NCI-H446 (cell line): ENCODE results near the gene COL20A1.
"Not testable (repeated sequence)": the region's sequence is repeated elsewhere in the genome, so short reads cannot be mapped to it uniquely, and the experiment has no call there.

Experiments used
- DNase-seq, 2 experiments: peaks; one replicate each; lab custom pipeline; 2025; lab: John Stamatoyannopoulos, UW

The COL20A1 gene

GRCh38 chr20:63334356-63334755, 41.4 kb downstream of the COL20A1 start:
- no peak for DNase-seq

GRCh38 chr20:63335060-63335459, 42.1 kb downstream of the COL20A1 start:
- not testable (repeated sequence) for DNase-seq

GRCh38 chr20:63335711-63336110, 42.7 kb downstream of the COL20A1 start:
- DNase-seq = no peak

GRCh38 chr20:63336232-63336752, 43.3 kb downstream of the COL20A1 start:
- DNase-seq = no peak

GRCh38 chr20:63337786-63338420, 44.9 kb downstream of the COL20A1 start:
- no peak for DNase-seq

- DNase-seq = not testable (repeated sequence)
These were observed 46.4 kb downstream of the COL20A1 start for GRCh38 chr20:63339154-63340094.

- not testable (repeated sequence) for DNase-seq
These were observed 47.2 kb downstream of the COL20A1 start for GRCh38 chr20:63340158-63340688.

GRCh38 chr20:63342561-63343459, 49.8 kb downstream of the COL20A1 start:
- DNase-seq = no peak

- DNase-seq = no peak
These were observed 50.8 kb downstream of the COL20A1 start for GRCh38 chr20:63343460-63344445.

GRCh38 chr20:63344616-63345327, 51.8 kb downstream of the COL20A1 start:
- no peak for DNase-seq

GRCh38 chr20:63345328-63346100, 52.5 kb downstream of the COL20A1 start:
- peak in 1 of 2 experiments; percentile 50 for DNase-seq

GRCh38 chr20:63346131-63347080, 53.4 kb downstream of the COL20A1 start:
- no peak for DNase-seq

- DNase-seq = no peak
These were observed 54.2 kb downstream of the COL20A1 start for GRCh38 chr20:63347081-63347741.

GRCh38 chr20:63347950-63348827, 55.2 kb downstream of the COL20A1 start:
- DNase-seq = no peak

GRCh38 chr20:63348828-63349515, 56.0 kb downstream of the COL20A1 start:
- no peak for DNase-seq

GRCh38 chr20:63349516-63349895, 56.5 kb downstream of the COL20A1 start:
- no peak for DNase-seq
